ENCODE data around the gene APOL4. TPM values are rescaled to one million over a fixed set of nuclear protein-coding genes. Genes with fewer than 3 reads are reported as not detected.
"Not testable (repeated sequence)": the region's sequence is repeated elsewhere in the genome, so short reads cannot be mapped to it uniquely, and the experiment has no call there.

APOL4 gene
- total RNA-seq, 2 experiments from 2014 or later, result 0.53 to 0.67 TPM

- H3K27me3 Mint-ChIP-seq, result peaks cover 16% of the 10 kb centered on the region
- intact Hi-C loops (cut with micrococcal nuclease), result no loop called here
These were observed 17.1 kb upstream of the APOL4 start for GRCh38 chr22:36218648-36219193.

DNA sequence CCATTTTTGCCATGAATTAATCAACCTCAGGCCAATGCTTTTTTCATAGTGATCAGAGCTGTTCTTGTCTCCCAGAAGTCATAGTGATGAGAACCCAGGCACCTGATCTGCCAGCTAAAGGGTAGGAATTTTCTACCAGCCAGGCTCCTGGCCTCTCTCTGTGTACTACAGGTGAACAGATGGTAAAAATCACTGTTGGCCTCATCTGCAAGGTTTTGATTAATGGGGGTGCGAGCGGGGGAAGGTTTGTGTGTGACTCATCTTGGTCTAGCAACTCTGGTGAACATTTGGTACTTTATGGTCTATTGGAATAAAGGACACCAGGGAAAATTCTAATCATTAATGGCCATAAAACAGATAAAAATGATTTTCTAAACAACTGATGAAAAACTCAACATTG lies 14.4 kb upstream of the APOL4 start:
- DNase-seq, result no peak
- CTCF ChIA-PET, result interaction anchor here (1.3 to 1.6 kb wide), 2 partner anchors 23 to 151 kb away, joined by 3 to 4 read pairs; partner anchors contain the start of gene APOL2
- H3K9me3 Mint-ChIP-seq, result no peaks in the 10 kb centered on the region
- POLR2A ChIA-PET, result no interaction called here
- H3K4me1 Mint-ChIP-seq (ENCODE audit: low read depth), result peaks cover 2% of the 10 kb centered on the region
- no peak overlapping the region for H3K27ac Mint-ChIP-seq
- intact Hi-C loops (cut with micrococcal nuclease), result no loop called here
- H3K4me3 Mint-ChIP-seq, result no peak overlapping the region
- no peaks in the 10 kb centered on the region for H3K36me3 Mint-ChIP-seq
- peaks cover 28% of the 10 kb centered on the region for H3K27me3 Mint-ChIP-seq

More at GRCh38 chr22:36218648-36219193, 17.1 kb upstream of the APOL4 start:
- H3K36me3 Mint-ChIP-seq, result no peaks in the 10 kb centered on the region
- no peak overlapping the region for H3K4me3 Mint-ChIP-seq
- no peak for DNase-seq
- POLR2A ChIA-PET, result no interaction called here
- CTCF ChIA-PET, result no interaction called here
- no peaks in the 10 kb centered on the region for H3K9me3 Mint-ChIP-seq
- H3K27ac Mint-ChIP-seq, result no peak overlapping the region
- H3K4me1 Mint-ChIP-seq (ENCODE audit: low read depth), result peaks cover 9% of the 10 kb centered on the region

DNA sequence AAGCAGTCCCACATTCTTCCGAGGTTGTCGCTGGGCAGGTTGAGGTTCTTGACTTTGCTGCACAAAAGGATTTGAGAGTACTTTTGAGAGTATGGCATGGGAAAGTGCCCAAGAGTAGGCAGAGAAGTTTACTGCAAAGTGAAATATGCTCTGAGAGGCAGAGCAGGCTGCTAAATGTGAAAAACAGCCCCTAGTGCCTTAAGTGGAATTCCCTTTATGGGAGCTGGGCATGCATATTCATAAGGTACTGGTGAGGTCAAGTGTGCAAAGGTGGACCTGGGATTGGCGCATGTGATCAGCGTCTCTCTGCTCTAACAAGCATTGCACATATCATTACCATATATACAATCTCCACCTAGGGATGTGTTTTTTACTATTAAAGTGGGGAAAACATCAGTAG lies 12.0 kb upstream of the APOL4 start:
- Mint-ChIP-seq H3K9me3 (peaks cover 6% of the 10 kb centered on the region), H3K4me3 (no peak overlapping the region), H3K36me3 (peaks cover 1% of the 10 kb centered on the region), H3K4me1 (ENCODE audit: low read depth) (peaks cover 5% of the 10 kb centered on the region), H3K27ac (no peak overlapping the region), H3K27me3 (peaks cover 40% of the 10 kb centered on the region)
- no peak for DNase-seq
- intact Hi-C loops (cut with micrococcal nuclease), result no loop called here
- ChIA-PET CTCF (interaction anchor here (0.9 kb wide), 1 partner anchor 21 kb away, joined by 3 read pairs; no protein-coding TSS in a partner anchor), POLR2A (no interaction called here)

GRCh38 chr22:36212901-36213300 lies 11.3 kb upstream of the APOL4 start:
- intact Hi-C loops (cut with micrococcal nuclease), result no loop called here
- ChIA-PET POLR2A (no interaction called here), CTCF (interaction anchor here (0.9 kb wide), 1 partner anchor 20 kb away, joined by 3 read pairs; no protein-coding TSS in a partner anchor)
- Mint-ChIP-seq H3K4me1 (ENCODE audit: low read depth) (peaks cover 5% of the 10 kb centered on the region), H3K36me3 (peaks cover 1% of the 10 kb centered on the region), H3K4me3 (no peak overlapping the region), H3K9me3 (peaks cover 6% of the 10 kb centered on the region), H3K27ac (no peak overlapping the region), H3K27me3 (peaks cover 39% of the 10 kb centered on the region)
- DNase-seq, result no peak

DNA sequence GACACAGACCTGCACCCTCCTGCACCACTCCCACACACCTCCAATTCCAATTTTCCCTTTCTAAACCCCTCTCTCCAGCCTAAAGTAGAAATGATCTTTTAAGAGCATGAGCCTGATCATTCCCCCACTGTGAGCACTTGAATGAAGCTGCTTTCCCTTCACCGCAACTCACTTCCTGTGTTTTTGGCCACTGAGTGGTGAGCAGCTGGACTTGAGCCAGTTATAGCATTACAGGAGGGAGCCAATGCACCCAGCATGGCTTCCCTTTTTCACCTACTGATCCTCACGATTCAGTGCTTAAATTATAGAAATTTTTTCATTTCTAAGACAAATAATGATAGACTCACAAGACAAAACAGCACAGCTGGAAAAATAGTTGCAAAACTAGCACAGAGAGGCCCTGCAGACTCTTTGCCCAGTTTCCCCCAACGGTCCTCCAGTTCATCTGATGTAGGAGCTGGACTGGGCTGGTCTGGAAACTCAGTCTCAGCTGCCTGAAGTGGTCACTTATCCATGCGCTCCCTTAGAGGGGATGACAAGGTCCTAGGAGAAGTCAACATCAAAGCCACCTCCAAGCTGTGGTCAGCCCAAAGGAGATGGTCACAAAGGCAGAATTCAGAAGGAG lies 9.7 kb upstream of the APOL4 start:
- POLR2A ChIA-PET, result no interaction called here
- H3K4me1 Mint-ChIP-seq (ENCODE audit: low read depth), result peaks cover 5% of the 10 kb centered on the region
- no peak overlapping the region for H3K27ac Mint-ChIP-seq
- H3K27me3 Mint-ChIP-seq, result peaks cover 39% of the 10 kb centered on the region
- intact Hi-C loops (cut with micrococcal nuclease), result no loop called here
- no peak overlapping the region for H3K4me3 Mint-ChIP-seq
- H3K36me3 Mint-ChIP-seq, result peaks cover 1% of the 10 kb centered on the region
- no peak for DNase-seq
- peaks cover 6% of the 10 kb centered on the region for H3K9me3 Mint-ChIP-seq
- CTCF ChIA-PET, result interaction anchor here (0.9 to 1.2 kb wide), 3 partner anchors 17 to 32 kb away, joined by 3 to 4 read pairs (median 3); partner anchors contain the start of gene APOL2

DNA sequence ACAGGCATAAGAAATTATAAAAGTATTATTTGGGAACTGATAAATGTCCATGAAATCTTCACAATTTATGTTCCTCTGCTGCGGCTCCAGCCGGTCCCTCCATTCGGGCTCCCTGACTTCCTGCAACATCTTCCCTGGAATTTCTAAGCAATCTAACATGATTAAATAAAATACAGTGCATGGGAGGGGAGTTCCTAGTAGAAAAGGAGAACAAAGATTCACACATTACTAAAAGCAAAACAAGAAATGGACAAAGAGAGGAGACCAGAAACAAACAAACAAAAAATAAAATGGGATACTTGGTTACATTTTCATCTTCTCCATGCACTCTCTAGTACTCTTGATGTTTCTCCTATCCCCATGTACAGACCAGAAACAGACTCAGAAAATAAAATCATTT lies 8.6 kb upstream of the APOL4 start:
- Mint-ChIP-seq H3K36me3 (peaks cover 1% of the 10 kb centered on the region), H3K27me3 (peaks cover 34% of the 10 kb centered on the region), H3K4me1 (ENCODE audit: low read depth) (peaks cover 5% of the 10 kb centered on the region), H3K27ac (no peak overlapping the region), H3K4me3 (no peak overlapping the region), H3K9me3 (peaks cover 6% of the 10 kb centered on the region)
- intact Hi-C loops (cut with micrococcal nuclease), result no loop called here
- DNase-seq, result no peak
- POLR2A ChIA-PET, result no interaction called here
- CTCF ChIA-PET, result interaction anchor here (1.2 kb wide), 1 partner anchor 31 kb away, joined by 3 read pairs; no protein-coding TSS in a partner anchor

DNA sequence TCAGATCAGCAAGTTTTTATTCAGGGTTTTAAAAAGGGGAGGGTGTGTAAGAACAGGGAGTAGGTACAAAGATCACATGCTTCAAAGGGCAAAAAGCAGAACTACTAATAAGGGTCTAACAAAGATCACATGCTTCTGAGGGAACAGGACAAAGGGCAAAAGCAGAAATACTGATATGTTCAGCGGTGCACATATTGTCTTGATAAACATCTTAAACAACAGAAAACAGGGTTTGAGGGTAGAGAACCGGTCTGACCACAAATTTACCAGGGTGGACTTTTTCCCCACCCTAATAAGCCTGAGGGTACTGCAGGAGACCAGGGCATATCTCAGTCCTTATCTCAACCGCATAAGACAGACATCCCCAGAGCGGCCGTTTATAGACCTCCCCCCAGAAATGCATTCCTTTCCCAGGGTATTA lies 7.9 kb upstream of the APOL4 start:
- H3K4me1 Mint-ChIP-seq (ENCODE audit: low read depth); intact Hi-C loops (cut with micrococcal nuclease); DNase-seq; H3K9me3 Mint-ChIP-seq; H3K36me3 Mint-ChIP-seq; H3K4me3 Mint-ChIP-seq; H3K27ac Mint-ChIP-seq; POLR2A ChIA-PET: not testable (repeated sequence)
- CTCF ChIA-PET, result interaction anchor here (1.3 kb wide), 1 partner anchor 144 kb away, joined by 3 read pairs; no protein-coding TSS in a partner anchor
- peaks cover 31% of the 10 kb centered on the region for H3K27me3 Mint-ChIP-seq

- no peak for DNase-seq
- Mint-ChIP-seq H3K27me3 (peaks cover 31% of the 10 kb centered on the region), H3K36me3 (peaks cover 1% of the 10 kb centered on the region), H3K9me3 (peaks cover 6% of the 10 kb centered on the region), H3K4me3 (no peak overlapping the region), H3K4me1 (ENCODE audit: low read depth) (peaks cover 5% of the 10 kb centered on the region), H3K27ac (no peak overlapping the region)
- intact Hi-C loops (cut with micrococcal nuclease), result no loop called here
- ChIA-PET CTCF (interaction anchor here (1.2 to 1.3 kb wide), 3 partner anchors 16 to 278 kb away, joined by 3 read pairs; no protein-coding TSS in a partner anchor), POLR2A (no interaction called here)
These were observed 7.3 kb upstream of the APOL4 start for GRCh38 chr22:36208914-36209313.

- ChIA-PET CTCF (interaction anchor here (1.2 to 1.8 kb wide), 4 partner anchors 16 to 279 kb away, joined by 3 to 4 read pairs (median 3); no protein-coding TSS in a partner anchor), POLR2A (no interaction called here)
- intact Hi-C loops (cut with micrococcal nuclease), result no loop called here
- H3K4me1 Mint-ChIP-seq (ENCODE audit: low read depth), result peaks cover 5% of the 10 kb centered on the region
- H3K27ac Mint-ChIP-seq, result no peak overlapping the region
- no peak overlapping the region for H3K4me3 Mint-ChIP-seq
- peaks cover 30% of the 10 kb centered on the region for H3K27me3 Mint-ChIP-seq
- peaks cover 6% of the 10 kb centered on the region for H3K9me3 Mint-ChIP-seq
- DNase-seq, result no peak
- peaks cover 1% of the 10 kb centered on the region for H3K36me3 Mint-ChIP-seq
These were observed 6.7 kb upstream of the APOL4 start for GRCh38 chr22:36208162-36208765.

DNA sequence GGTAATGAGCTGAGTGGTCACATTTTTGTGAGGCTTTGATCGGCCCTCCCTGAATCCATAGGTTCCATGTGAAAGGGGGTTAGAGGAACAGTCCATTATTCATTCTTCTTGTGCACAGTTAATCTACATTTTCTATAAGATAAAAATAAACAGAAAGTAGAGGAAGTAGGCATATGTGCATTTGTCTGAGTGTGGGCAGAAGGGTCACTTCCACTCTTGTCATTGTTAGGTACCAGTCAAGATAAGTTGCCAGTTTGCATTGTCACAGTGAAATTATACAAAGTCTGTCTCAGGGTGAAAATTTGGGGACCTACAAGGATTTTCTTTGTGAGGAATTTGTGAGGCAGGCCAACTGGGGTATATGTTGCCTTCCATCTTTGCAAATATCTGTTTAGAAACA lies 4.6 kb upstream of the APOL4 start:
- POLR2A ChIA-PET, result no interaction called here
- intact Hi-C loops (cut with micrococcal nuclease), result no loop called here
- CTCF ChIA-PET, result interaction anchor here (1.1 to 1.8 kb wide), 3 partner anchors 12 to 72 kb away, joined by 3 to 4 read pairs (median 3); no protein-coding TSS in a partner anchor
- Mint-ChIP-seq H3K36me3 (peaks cover 1% of the 10 kb centered on the region), H3K4me3 (no peak overlapping the region), H3K27me3 (peaks cover 24% of the 10 kb centered on the region), H3K4me1 (ENCODE audit: low read depth) (peaks cover 5% of the 10 kb centered on the region), H3K27ac (no peak overlapping the region), H3K9me3 (peaks cover 6% of the 10 kb centered on the region)
- no peak for DNase-seq

DNA sequence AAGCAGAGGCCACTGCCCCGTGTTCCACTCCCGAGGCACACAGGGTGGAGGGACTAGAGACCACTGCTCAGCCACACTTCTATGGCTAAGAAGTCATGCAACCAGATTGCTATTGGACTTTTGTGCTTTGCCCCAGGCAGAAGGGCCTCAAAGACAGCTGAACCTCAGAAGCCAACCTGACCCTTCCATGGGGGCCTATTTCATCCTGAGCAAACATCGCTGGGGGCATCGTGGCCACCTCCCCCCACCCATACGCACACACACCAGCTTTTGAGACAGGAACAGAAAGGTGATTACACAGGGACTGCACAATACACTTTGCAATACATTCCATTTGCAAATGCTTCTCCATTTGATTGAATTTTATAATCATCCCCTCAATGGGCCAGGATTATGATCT lies 4.0 kb upstream of the APOL4 start:
- H3K27ac Mint-ChIP-seq; POLR2A ChIA-PET; H3K4me3 Mint-ChIP-seq; intact Hi-C loops (cut with micrococcal nuclease); DNase-seq; H3K4me1 Mint-ChIP-seq (ENCODE audit: low read depth); CTCF ChIA-PET; H3K36me3 Mint-ChIP-seq; H3K9me3 Mint-ChIP-seq: not testable (repeated sequence)
- H3K27me3 Mint-ChIP-seq, result peaks cover 18% of the 10 kb centered on the region

DNA sequence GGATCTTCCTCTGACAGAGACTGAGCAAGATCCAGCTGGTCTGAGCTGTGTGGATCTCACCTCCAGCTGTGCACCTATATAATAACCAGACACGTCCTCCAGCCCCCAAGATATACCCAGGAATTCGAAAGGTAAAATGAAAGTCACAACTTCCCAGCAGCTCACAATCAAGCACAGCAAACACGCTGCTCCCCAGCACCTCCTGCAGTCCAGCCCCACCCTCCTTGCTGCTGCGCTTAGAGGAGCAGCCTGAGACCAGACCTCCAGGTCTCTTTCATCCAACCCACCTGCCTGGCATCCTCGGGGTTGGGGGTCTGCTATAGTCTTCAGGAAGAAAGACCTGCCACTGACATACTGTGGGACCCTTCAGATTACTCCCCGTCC lies 3.0 kb upstream of the APOL4 start:
- H3K9me3 Mint-ChIP-seq, result peaks cover 3% of the 10 kb centered on the region
- no peaks in the 10 kb centered on the region for H3K4me1 Mint-ChIP-seq (ENCODE audit: low read depth)
- POLR2A ChIA-PET, result no interaction called here
- peaks cover 13% of the 10 kb centered on the region for H3K27me3 Mint-ChIP-seq
- intact Hi-C loops (cut with micrococcal nuclease), result no loop called here
- H3K4me3 Mint-ChIP-seq, result no peak overlapping the region
- DNase-seq, result no peak
- CTCF ChIA-PET, result interaction anchor here (1.2 kb wide), 1 partner anchor 24 kb away, joined by 3 read pairs; no protein-coding TSS in a partner anchor
- no peak overlapping the region for H3K27ac Mint-ChIP-seq
- H3K36me3 Mint-ChIP-seq, result no peaks in the 10 kb centered on the region

All from activated CD4-positive, alpha-beta memory T cell treated with anti-CD3 and anti-CD28 coated beads for 36 hours (primary cell).